NB4 (cell line): ENCODE results near the gene ALDOB.

Experiments used
- MAX ChIP-seq: IDR thresholded peaks from 2 replicates; pipeline ENCODE4 v1.6.1; 2011; ENCODE audit warnings: low read depth, low read length
- MYC ChIP-seq: IDR thresholded peaks from 2 replicates; pipeline ENCODE4 v1.6.1; 2011; ENCODE audit warnings: low read depth, low read length
- POLR2A ChIP-seq: IDR thresholded peaks from 2 replicates; pipeline ENCODE4 v1.6.1; 2011; ENCODE audit warnings: mild to moderate bottlenecking; ENCODE audit not compliant: insufficient read length; ENCODE audit errors: extremely low read depth
- TF ChIP-seq, protein P1 (sequence below): IDR thresholded peaks from one replicate; pipeline ENCODE4 v1.5.1; 2012; ENCODE audit warnings: low read depth, low read length

GRCh38 chr9:101462558-101462957 is 27.0 kb upstream of the ALDOB start:
- TF ChIP-seq, protein P1, sequence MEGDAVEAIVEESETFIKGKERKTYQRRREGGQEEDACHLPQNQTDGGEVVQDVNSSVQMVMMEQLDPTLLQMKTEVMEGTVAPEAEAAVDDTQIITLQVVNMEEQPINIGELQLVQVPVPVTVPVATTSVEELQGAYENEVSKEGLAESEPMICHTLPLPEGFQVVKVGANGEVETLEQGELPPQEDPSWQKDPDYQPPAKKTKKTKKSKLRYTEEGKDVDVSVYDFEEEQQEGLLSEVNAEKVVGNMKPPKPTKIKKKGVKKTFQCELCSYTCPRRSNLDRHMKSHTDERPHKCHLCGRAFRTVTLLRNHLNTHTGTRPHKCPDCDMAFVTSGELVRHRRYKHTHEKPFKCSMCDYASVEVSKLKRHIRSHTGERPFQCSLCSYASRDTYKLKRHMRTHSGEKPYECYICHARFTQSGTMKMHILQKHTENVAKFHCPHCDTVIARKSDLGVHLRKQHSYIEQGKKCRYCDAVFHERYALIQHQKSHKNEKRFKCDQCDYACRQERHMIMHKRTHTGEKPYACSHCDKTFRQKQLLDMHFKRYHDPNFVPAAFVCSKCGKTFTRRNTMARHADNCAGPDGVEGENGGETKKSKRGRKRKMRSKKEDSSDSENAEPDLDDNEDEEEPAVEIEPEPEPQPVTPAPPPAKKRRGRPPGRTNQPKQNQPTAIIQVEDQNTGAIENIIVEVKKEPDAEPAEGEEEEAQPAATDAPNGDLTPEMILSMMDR: no peak
- TF ChIP-seq MAX (no peak), POLR2A (no peak), MYC (no peak)
